Adrenal gland (tissue), 5 donors: ENCODE measurements around the gene ADARB2.
"Not testable (repeated sequence)": the region's sequence is repeated elsewhere in the genome, so short reads cannot be mapped to it uniquely, and the experiment has no call there.

Experiments used
- CTCF ChIP-seq, 6 experiments: fragments of 450-650 bp in 4 of 6; fragments of 200-600 bp in 2 of 6; sonication (generic) in 1 of 6; IDR thresholded peaks; 1 replicate in 5 of 6; 2 replicates in 1 of 6; pipeline versions ENCODE4 v1.5.1 to v1.8.0; 2016 to 2021; ENCODE audit warnings: antibody characterized with exemption in 6 of 6, mild to moderate bottlenecking in 2 of 6, moderate library complexity in 1 of 6
- POLR2A ChIP-seq, 2 donors: fragments of 450-650 bp; IDR thresholded peaks; one replicate each; pipeline ENCODE4 v1.6.1; 2017; ENCODE audit warnings: antibody characterized with exemption in 2 of 2, mild to moderate bottlenecking in 2 of 2, moderate library complexity in 1 of 2
- donor health status: DM: no; HTN: no; CAD: no.

- not testable (repeated sequence) for TF ChIP-seq POLR2A, CTCF (IDR thresholded peaks at IDR 0.05)
Observed at GRCh38 chr10:1463971-1464370, 273.4 kb downstream of the ADARB2 start.
